Lower leg skin (tissue), 3 donors: ENCODE measurements around the gene GNG7.

ENCODE experiments used
- POLR2A ChIP-seq, 2 donors: fragments of 450-650 bp; IDR thresholded peaks; one replicate each; pipeline ENCODE4 v1.6.1; 2016 to 2017; ENCODE audit warnings: antibody characterized with exemption in 2 of 2, mild to moderate bottlenecking in 1 of 2, moderate library complexity in 1 of 2
- TF ChIP-seq, protein P1 (sequence below), 3 donors: fragments of 450-650 bp; IDR thresholded peaks; one replicate each; pipeline ENCODE4 v1.5.1; 2016; ENCODE audit warnings: antibody characterized with exemption in 3 of 3, mild to moderate bottlenecking in 3 of 3, moderate library complexity in 2 of 3

DNA sequence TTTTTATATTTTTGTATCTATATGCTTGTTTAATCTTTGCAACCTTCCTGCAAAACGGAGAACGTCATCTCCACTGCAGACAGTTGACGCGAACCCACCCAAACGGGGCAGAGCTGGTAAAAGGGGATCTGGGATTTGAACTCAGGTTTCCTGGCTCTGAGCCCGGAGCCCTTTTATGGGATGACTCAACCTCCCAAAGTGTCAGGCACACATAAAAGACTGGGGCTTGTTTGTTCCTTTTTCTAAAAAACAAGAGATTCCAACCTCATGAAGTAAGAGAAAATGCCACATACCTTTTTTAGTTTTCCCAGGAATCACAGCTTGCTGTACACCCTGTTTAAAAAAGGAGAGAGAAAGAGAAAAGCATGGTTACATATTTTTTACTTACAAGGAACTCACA lies 147.6 kb downstream of the GNG7 start:
- TF ChIP-seq, protein P1, sequence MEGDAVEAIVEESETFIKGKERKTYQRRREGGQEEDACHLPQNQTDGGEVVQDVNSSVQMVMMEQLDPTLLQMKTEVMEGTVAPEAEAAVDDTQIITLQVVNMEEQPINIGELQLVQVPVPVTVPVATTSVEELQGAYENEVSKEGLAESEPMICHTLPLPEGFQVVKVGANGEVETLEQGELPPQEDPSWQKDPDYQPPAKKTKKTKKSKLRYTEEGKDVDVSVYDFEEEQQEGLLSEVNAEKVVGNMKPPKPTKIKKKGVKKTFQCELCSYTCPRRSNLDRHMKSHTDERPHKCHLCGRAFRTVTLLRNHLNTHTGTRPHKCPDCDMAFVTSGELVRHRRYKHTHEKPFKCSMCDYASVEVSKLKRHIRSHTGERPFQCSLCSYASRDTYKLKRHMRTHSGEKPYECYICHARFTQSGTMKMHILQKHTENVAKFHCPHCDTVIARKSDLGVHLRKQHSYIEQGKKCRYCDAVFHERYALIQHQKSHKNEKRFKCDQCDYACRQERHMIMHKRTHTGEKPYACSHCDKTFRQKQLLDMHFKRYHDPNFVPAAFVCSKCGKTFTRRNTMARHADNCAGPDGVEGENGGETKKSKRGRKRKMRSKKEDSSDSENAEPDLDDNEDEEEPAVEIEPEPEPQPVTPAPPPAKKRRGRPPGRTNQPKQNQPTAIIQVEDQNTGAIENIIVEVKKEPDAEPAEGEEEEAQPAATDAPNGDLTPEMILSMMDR (IDR thresholded peaks at IDR 0.05) = no peak
- no peak for TF ChIP-seq POLR2A (IDR thresholded peaks at IDR 0.05)
